DND-41 (cell line): ENCODE data around the gene GIPC2.

Experiments used
- ATAC-seq: fragments of 200-7000 bp; cut with Tn5 transposase; 3 replicates; pipeline ENCODE4 v1.9.1; 2021; ENCODE audit warnings: low read depth; ENCODE audit not compliant: insufficient read depth
- DNase-seq: peaks from one replicate; pipeline ENCODE4 v3.0.0-alpha.2; 2020
- H2AFZ ChIP-seq: 2 replicates; pipeline ENCODE4 v1.6.0; 2012; ENCODE audit warnings: low read depth, low read length
- H3K27ac ChIP-seq: 2 replicates; pipeline ENCODE4 v1.5.1; 2012; ENCODE audit warnings: low read length, inconsistent platforms
- H3K27me3 ChIP-seq: fragments of 200-600 bp; sonication (generic); 2 replicates; pipeline ENCODE4 v1.6.0; 2012; ENCODE audit warnings: low read length, mild to moderate bottlenecking, inconsistent platforms; ENCODE audit not compliant: insufficient read depth, poor library complexity
- H3K36me3 ChIP-seq: 2 replicates; pipeline ENCODE4 v1.5.1; 2012; ENCODE audit warnings: low read length, inconsistent platforms; ENCODE audit not compliant: insufficient read depth
- H3K4me1 ChIP-seq: 2 replicates; pipeline ENCODE4 v1.5.1; 2012; ENCODE audit warnings: mild to moderate bottlenecking, low read length; ENCODE audit not compliant: insufficient read depth
- H3K4me2 ChIP-seq: 2 replicates; pipeline ENCODE4 v1.6.0; 2012; ENCODE audit warnings: mild to moderate bottlenecking, moderate library complexity, low read length, inconsistent platforms; ENCODE audit not compliant: insufficient read depth
- H3K4me3 ChIP-seq, 2 experiments: fragments of 200-600 bp in 1 of 2; shearing (Covaris generic) in 1 of 2; 2 replicates each; pipeline ENCODE4 v1.5.1; 2012 to 2016; ENCODE audit warnings: inconsistent platforms in 2 of 2, low read length in 2 of 2, mild to moderate bottlenecking in 2 of 2, low read depth in 1 of 2, moderate library complexity in 1 of 2
- H3K79me2 ChIP-seq: 2 replicates; pipeline ENCODE4 v1.6.0; 2012; ENCODE audit warnings: low read length, inconsistent platforms; ENCODE audit not compliant: insufficient read depth
- H3K9ac ChIP-seq: 2 replicates; pipeline ENCODE4 v1.6.0; 2012; ENCODE audit warnings: low read depth, mild to moderate bottlenecking, inconsistent platforms, low read length, moderate library complexity
- H3K9me3 ChIP-seq: 2 replicates; pipeline ENCODE4 v1.5.1; 2012; ENCODE audit warnings: low read length, moderate library complexity, mild to moderate bottlenecking, inconsistent platforms; ENCODE audit not compliant: insufficient read depth, severe bottlenecking
- H4K20me1 ChIP-seq: 2 replicates; pipeline ENCODE4 v1.6.0; 2012; ENCODE audit warnings: low read length; ENCODE audit not compliant: insufficient read depth
- EZH2 ChIP-seq: IDR thresholded peaks from 3 replicates; pipeline ENCODE4 v1.6.1; 2012; ENCODE audit warnings: borderline replicate concordance, low read depth, mild to moderate bottlenecking, moderate library complexity, low read length, inconsistent platforms; ENCODE audit not compliant: severe bottlenecking
- TF ChIP-seq, protein P1 (sequence below): IDR thresholded peaks from 2 replicates; pipeline ENCODE4 v1.5.1; 2012; ENCODE audit warnings: borderline replicate concordance, low read length, moderate library complexity, mild to moderate bottlenecking; ENCODE audit not compliant: poor library complexity, severe bottlenecking; ENCODE audit errors: extremely low read depth

GIPC2 gene

DNA sequence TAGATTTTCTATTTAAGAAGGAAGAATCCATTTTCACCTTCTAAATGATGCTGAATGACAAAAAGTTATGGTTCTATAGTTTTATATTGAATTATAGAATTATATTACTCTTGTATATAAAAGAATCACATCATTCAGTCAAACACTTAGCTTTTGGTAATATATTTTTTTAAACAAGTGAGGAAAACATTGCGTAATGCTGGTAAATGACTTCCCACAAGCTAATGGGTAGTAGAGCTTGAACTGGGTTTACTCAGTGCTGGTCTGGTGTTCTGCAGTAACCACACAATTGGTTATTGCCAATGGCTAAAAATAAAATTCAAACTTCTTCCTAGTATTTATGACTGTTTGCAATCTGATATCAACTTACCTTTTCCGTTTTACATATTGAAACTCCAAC, 10.6 kb upstream of the GIPC2 start:
- H3K36me3 ChIP-seq, result no peaks in the 10 kb centered on the region
- H3K9ac ChIP-seq, result no peak overlapping the region
- ATAC-seq (no peak), DNase-seq (no peak)
- no peaks in the 10 kb centered on the region for H4K20me1 ChIP-seq
- H3K27ac ChIP-seq, result no peak overlapping the region
- no peaks in the 10 kb centered on the region for H3K9me3 ChIP-seq
- H3K4me3 ChIP-seq, result no peak overlapping the region
- no peak overlapping the region for H2AFZ ChIP-seq
- no peaks in the 10 kb centered on the region for H3K79me2 ChIP-seq
- no peak overlapping the region for H3K4me2 ChIP-seq
- no peaks in the 10 kb centered on the region for H3K27me3 ChIP-seq
- TF ChIP-seq EZH2, result no peak
- TF ChIP-seq, protein P1, sequence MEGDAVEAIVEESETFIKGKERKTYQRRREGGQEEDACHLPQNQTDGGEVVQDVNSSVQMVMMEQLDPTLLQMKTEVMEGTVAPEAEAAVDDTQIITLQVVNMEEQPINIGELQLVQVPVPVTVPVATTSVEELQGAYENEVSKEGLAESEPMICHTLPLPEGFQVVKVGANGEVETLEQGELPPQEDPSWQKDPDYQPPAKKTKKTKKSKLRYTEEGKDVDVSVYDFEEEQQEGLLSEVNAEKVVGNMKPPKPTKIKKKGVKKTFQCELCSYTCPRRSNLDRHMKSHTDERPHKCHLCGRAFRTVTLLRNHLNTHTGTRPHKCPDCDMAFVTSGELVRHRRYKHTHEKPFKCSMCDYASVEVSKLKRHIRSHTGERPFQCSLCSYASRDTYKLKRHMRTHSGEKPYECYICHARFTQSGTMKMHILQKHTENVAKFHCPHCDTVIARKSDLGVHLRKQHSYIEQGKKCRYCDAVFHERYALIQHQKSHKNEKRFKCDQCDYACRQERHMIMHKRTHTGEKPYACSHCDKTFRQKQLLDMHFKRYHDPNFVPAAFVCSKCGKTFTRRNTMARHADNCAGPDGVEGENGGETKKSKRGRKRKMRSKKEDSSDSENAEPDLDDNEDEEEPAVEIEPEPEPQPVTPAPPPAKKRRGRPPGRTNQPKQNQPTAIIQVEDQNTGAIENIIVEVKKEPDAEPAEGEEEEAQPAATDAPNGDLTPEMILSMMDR, result no peak
- H3K4me1 ChIP-seq, result no peaks in the 10 kb centered on the region

DNA sequence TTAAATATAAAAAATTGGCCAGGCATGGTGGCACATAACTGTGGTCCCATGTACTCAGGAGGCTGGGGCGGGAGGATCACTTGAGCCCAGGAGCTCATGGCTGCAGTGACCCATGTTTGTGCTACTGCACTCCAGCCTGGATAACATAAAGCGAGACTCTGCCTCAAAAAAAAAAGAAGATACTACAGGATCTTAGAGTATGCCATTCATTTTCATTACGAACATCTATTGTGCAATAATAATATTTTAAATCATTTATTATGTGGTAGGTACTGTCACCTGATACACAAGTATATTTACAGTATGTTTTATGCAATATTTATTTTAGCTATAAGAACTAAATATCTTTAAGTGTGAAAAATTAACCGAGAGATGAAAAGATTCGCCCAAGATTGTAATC, 9.3 kb upstream of the GIPC2 start:
- H3K27ac ChIP-seq, result no peak overlapping the region
- TF ChIP-seq, protein P1, result no peak
- TF ChIP-seq EZH2, result no peak
- no peak overlapping the region for H3K4me3 ChIP-seq
- H4K20me1 ChIP-seq, result no peaks in the 10 kb centered on the region
- no peak overlapping the region for H3K9ac ChIP-seq
- no peaks in the 10 kb centered on the region for H3K9me3 ChIP-seq
- H3K4me2 ChIP-seq, result no peak overlapping the region
- no peaks in the 10 kb centered on the region for H3K36me3 ChIP-seq
- ATAC-seq (no peak), DNase-seq (no peak)
- H3K79me2 ChIP-seq, result no peaks in the 10 kb centered on the region
- H3K27me3 ChIP-seq, result no peaks in the 10 kb centered on the region
- no peak overlapping the region for H2AFZ ChIP-seq
- no peaks in the 10 kb centered on the region for H3K4me1 ChIP-seq

DNA sequence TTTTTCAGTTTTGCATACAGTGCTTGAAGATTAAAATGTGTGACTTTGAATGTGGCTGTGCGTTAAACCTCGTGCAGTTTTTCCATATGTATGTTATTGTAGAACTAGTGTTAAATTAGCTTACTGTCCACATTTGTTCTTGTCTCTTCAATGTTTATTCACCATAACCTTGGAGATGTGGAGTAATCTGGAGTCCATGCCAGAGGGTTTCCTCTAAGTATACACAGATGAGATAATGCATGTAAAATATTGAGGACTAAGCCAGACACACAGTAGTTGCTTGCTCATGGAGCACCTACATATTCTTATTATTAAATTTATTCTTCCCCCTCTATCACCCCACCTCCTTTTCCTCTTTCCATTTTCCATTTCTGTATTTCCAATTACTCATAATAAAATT, 7.7 kb upstream of the GIPC2 start:
- DNase-seq (no peak), ATAC-seq (no peak)
- no peak for TF ChIP-seq EZH2
- TF ChIP-seq, protein P1, result no peak
- H4K20me1 ChIP-seq, result no peaks in the 10 kb centered on the region
- no peak overlapping the region for H3K4me2 ChIP-seq
- no peaks in the 10 kb centered on the region for H3K4me1 ChIP-seq
- H3K27ac ChIP-seq, result no peak overlapping the region
- H3K9me3 ChIP-seq, result no peaks in the 10 kb centered on the region
- no peaks in the 10 kb centered on the region for H3K36me3 ChIP-seq
- no peaks in the 10 kb centered on the region for H3K27me3 ChIP-seq
- no peaks in the 10 kb centered on the region for H3K79me2 ChIP-seq
- no peak overlapping the region for H3K9ac ChIP-seq
- no peak overlapping the region for H3K4me3 ChIP-seq
- H2AFZ ChIP-seq, result no peak overlapping the region

DNA sequence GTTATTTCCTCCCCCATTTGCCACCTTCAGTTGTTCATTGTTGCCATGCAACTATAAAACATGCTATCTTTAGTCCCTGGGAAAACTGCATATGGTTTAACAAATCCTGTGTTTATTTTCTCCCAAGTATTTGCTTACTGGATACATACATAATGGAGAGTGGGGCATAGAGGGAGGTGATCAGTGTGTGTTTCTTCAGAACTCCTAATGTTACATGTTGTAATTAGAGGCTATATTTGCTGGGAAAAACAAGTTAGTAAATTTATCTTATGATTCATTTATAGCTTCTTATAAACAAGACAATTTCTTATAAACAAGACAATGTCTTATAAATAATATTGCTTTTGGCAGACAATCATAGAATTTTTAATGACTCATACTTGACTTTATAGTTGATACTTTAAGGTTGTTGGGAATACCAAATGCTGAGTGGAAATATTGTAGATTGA, 7.3 kb upstream of the GIPC2 start:
- H3K27ac ChIP-seq, result no peak overlapping the region
- no peaks in the 10 kb centered on the region for H3K9me3 ChIP-seq
- H3K9ac ChIP-seq, result no peak overlapping the region
- H3K4me3 ChIP-seq, result no peak overlapping the region
- no peaks in the 10 kb centered on the region for H3K4me1 ChIP-seq
- H3K27me3 ChIP-seq, result peaks cover 4% of the 10 kb centered on the region
- no peaks in the 10 kb centered on the region for H3K79me2 ChIP-seq
- DNase-seq, result no peak
- no peak for ATAC-seq
- no peak overlapping the region for H2AFZ ChIP-seq
- H4K20me1 ChIP-seq, result no peaks in the 10 kb centered on the region
- no peak overlapping the region for H3K4me2 ChIP-seq
- no peaks in the 10 kb centered on the region for H3K36me3 ChIP-seq
- TF ChIP-seq, protein P1, result no peak
- TF ChIP-seq EZH2, result no peak
